ENCODE results near the gene SEMA3B.
"Not testable (repeated sequence)": the region's sequence is repeated elsewhere in the genome, so short reads cannot be mapped to it uniquely, and the experiment has no call there.

Gene SEMA3B

DNA sequence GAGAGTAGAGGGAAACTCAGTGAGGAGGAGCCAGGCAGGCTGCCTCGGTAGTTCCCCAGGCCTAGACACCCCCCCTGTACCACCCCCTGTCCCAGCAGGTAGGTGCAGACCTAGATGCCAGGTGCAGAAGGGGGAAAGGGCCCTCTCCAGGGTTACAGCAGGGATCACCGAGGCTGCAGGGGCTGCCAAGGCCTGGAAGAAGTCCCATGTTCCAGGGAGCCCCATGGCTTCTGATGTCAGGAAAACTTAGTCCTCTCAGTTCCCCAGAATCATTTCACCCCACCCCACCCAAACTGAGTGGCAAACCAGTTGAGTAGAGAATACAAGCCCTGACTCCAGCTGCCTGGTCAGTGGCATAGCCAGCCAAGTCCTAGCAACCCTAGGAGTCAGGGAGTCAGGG is 7.4 kb upstream of the SEMA3B start:
- no peaks in the 10 kb centered on the region for H3K27me3 ChIP-seq (ENCODE audit: control insufficient read depth, insufficient read depth, low read length)
- peaks cover 30% of the 10 kb centered on the region for H3K4me1 ChIP-seq (ENCODE audit: control insufficient read depth, low read depth, low read length)
- H3K4me3 ChIP-seq (ENCODE audit: low read length), result no peak overlapping the region
- H3K27ac ChIP-seq (ENCODE audit: low read length), result no peak overlapping the region
- H3K9ac ChIP-seq (ENCODE audit: low read length), result no peak overlapping the region
- H3K36me3 ChIP-seq (ENCODE audit: control insufficient read depth, low read depth, low read length), result peaks cover 17% of the 10 kb centered on the region
- no peaks in the 10 kb centered on the region for H3K9me3 ChIP-seq (ENCODE audit: control insufficient read depth, low read depth, low read length)

- H3K9me3 ChIP-seq (ENCODE audit: control insufficient read depth, low read depth, low read length); H3K27me3 ChIP-seq (ENCODE audit: control insufficient read depth, insufficient read depth, low read length); H3K9ac ChIP-seq (ENCODE audit: low read length); H3K4me3 ChIP-seq (ENCODE audit: low read length); H3K27ac ChIP-seq (ENCODE audit: low read length): not testable (repeated sequence)
- Histone ChIP-seq H3K36me3 (ENCODE audit: control insufficient read depth, low read depth, low read length) (peaks cover 11% of the 10 kb centered on the region), H3K4me1 (ENCODE audit: control insufficient read depth, low read depth, low read length) (peaks cover 36% of the 10 kb centered on the region)
Observed at GRCh38 chr3:50262200-50262599, 6.7 kb upstream of the SEMA3B start.

DNA sequence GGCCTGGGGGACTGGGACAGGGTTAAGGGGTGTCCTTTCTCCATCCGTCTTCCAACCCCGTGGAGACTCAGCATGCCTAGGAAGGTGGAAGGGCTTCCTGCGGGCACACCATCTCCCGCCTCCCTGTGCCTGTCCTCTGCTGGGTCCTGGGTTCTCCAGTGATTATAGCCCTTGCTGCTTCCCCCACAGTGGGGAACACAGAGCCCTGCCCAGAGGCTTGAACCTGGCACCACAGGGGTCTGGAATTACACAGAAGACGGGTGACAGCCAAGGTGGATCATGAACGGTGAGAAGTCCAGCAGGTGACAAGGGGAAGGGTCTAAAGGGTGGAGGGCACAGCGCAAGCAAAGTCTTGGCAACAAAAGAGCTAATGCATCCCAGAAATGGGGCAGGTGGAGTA is 6.2 kb upstream of the SEMA3B start:
- H3K4me1 ChIP-seq (ENCODE audit: control insufficient read depth, low read depth, low read length), result peaks cover 40% of the 10 kb centered on the region
- H3K9me3 ChIP-seq (ENCODE audit: control insufficient read depth, low read depth, low read length), result no peaks in the 10 kb centered on the region
- H3K27me3 ChIP-seq (ENCODE audit: control insufficient read depth, insufficient read depth, low read length), result no peaks in the 10 kb centered on the region
- H3K4me3 ChIP-seq (ENCODE audit: low read length), result no peak overlapping the region
- peaks cover 7% of the 10 kb centered on the region for H3K36me3 ChIP-seq (ENCODE audit: control insufficient read depth, low read depth, low read length)
- H3K9ac ChIP-seq (ENCODE audit: low read length), result no peak overlapping the region
- H3K27ac ChIP-seq (ENCODE audit: low read length), result no peak overlapping the region

GRCh38 chr3:50263478-50264382 is 5.2 kb upstream of the SEMA3B start:
- Histone ChIP-seq H3K9ac (ENCODE audit: low read length) (peak overlapping the region; percentile 11), H3K27ac (ENCODE audit: low read length) (no peak overlapping the region)

GRCh38 chr3:50264383-50264963 is 4.5 kb upstream of the SEMA3B start:
- Histone ChIP-seq H3K27me3 (ENCODE audit: control insufficient read depth, insufficient read depth, low read length) (no peaks in the 10 kb centered on the region), H3K27ac (ENCODE audit: low read length) (peak overlapping the region; percentile 30), H3K36me3 (ENCODE audit: control insufficient read depth, low read depth, low read length) (no peaks in the 10 kb centered on the region), H3K9ac (ENCODE audit: low read length) (peak overlapping the region; percentile 11), H3K4me1 (ENCODE audit: control insufficient read depth, low read depth, low read length) (peaks cover 46% of the 10 kb centered on the region), H3K4me3 (ENCODE audit: low read length) (peak overlapping the region; percentile 26), H3K9me3 (ENCODE audit: control insufficient read depth, low read depth, low read length) (no peaks in the 10 kb centered on the region)

More at GRCh38 chr3:50263478-50264382, 5.2 kb upstream of the SEMA3B start:
- H3K4me3 ChIP-seq (ENCODE audit: low read length), result no peak overlapping the region
- H3K4me1 ChIP-seq (ENCODE audit: control insufficient read depth, low read depth, low read length), result peaks cover 46% of the 10 kb centered on the region
- H3K9me3 ChIP-seq (ENCODE audit: control insufficient read depth, low read depth, low read length), result no peaks in the 10 kb centered on the region
- H3K36me3 ChIP-seq (ENCODE audit: control insufficient read depth, low read depth, low read length), result no peaks in the 10 kb centered on the region
- H3K27me3 ChIP-seq (ENCODE audit: control insufficient read depth, insufficient read depth, low read length), result no peaks in the 10 kb centered on the region

DNA sequence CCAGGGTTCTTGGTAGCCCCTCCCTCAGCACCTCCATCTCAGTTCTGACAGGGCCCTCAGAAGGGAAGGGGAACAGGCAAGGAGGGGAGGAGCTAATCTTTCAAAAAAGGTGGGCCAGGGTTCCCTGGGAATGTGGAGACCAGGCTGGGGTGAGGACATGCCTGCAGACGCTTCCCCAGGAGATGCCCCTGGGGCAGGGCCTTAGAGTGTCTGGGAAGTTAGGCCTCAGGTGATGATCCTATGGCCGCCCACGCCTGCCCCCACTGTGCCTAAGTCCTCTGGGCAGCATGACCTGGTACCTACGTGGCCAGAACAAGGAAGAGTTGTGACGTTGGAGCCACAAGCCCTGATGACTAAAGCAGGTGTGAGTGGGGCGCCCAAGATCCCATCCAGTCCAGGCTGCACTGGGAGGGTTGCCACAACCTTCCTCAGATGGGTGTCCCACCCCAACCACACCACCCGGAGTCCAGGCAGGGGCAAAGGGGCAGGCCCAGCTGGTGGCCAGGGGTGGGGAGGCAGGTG is 3.9 kb upstream of the SEMA3B start:
- no peak overlapping the region for H3K9ac ChIP-seq (ENCODE audit: low read length)
- no peak overlapping the region for H3K4me3 ChIP-seq (ENCODE audit: low read length)
- peaks cover 46% of the 10 kb centered on the region for H3K4me1 ChIP-seq (ENCODE audit: control insufficient read depth, low read depth, low read length)
- H3K27ac ChIP-seq (ENCODE audit: low read length), result peak overlapping the region; percentile 21
- no peaks in the 10 kb centered on the region for H3K27me3 ChIP-seq (ENCODE audit: control insufficient read depth, insufficient read depth, low read length)
- H3K36me3 ChIP-seq (ENCODE audit: control insufficient read depth, low read depth, low read length), result no peaks in the 10 kb centered on the region
- no peaks in the 10 kb centered on the region for H3K9me3 ChIP-seq (ENCODE audit: control insufficient read depth, low read depth, low read length)

DNA sequence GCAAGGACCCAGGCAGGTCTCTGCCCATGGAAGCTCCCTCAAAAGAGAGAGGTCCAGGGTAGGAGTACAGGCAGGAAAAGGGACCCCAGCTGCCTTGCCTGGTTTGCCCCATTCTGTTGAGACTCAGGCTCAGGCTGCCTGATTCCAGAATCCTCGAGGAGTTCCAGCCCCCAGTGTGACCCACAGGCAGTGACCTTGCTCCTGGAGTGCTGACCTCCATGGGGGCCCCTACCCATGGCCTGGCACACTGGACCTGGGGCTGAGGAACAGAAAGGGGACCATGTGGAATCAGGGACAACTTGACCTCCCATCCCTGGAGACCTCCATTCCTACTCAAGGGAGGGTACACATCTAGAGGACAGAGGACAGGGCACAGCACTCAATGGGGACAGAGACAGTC is 3.4 kb upstream of the SEMA3B start:
- H3K27ac ChIP-seq (ENCODE audit: low read length), result no peak overlapping the region
- H3K4me1 ChIP-seq (ENCODE audit: control insufficient read depth, low read depth, low read length), result peaks cover 43% of the 10 kb centered on the region
- H3K9me3 ChIP-seq (ENCODE audit: control insufficient read depth, low read depth, low read length), result no peaks in the 10 kb centered on the region
- no peaks in the 10 kb centered on the region for H3K36me3 ChIP-seq (ENCODE audit: control insufficient read depth, low read depth, low read length)
- no peak overlapping the region for H3K9ac ChIP-seq (ENCODE audit: low read length)
- H3K27me3 ChIP-seq (ENCODE audit: control insufficient read depth, insufficient read depth, low read length), result no peaks in the 10 kb centered on the region
- no peak overlapping the region for H3K4me3 ChIP-seq (ENCODE audit: low read length)

DNA sequence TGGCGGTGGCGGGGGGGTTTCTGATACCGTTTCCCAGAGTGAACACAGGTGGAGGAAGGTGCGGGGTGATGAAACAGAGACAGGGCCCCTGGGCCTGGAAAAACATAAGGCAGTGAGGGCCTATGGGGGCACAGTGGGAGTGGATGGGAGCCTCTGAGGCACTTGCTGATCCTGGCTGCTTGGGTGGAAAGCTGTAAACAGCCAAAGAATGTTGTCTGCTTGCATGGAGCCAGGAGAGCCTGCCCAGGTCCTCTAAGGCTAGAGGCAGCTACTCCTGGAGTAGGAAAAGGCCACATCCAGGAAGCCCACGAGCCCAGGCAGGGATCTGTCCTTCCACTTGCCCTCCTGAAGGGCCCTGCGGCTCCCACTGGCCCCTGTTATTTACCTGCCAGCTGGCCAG is 2.9 kb upstream of the SEMA3B start:
- Histone ChIP-seq H3K9ac (ENCODE audit: low read length) (no peak overlapping the region), H3K9me3 (ENCODE audit: control insufficient read depth, low read depth, low read length) (no peaks in the 10 kb centered on the region), H3K27ac (ENCODE audit: low read length) (no peak overlapping the region), H3K4me1 (ENCODE audit: control insufficient read depth, low read depth, low read length) (peaks cover 39% of the 10 kb centered on the region), H3K27me3 (ENCODE audit: control insufficient read depth, insufficient read depth, low read length) (no peaks in the 10 kb centered on the region), H3K36me3 (ENCODE audit: control insufficient read depth, low read depth, low read length) (no peaks in the 10 kb centered on the region), H3K4me3 (ENCODE audit: low read length) (no peak overlapping the region)

- Histone ChIP-seq H3K27ac (ENCODE audit: low read length) (no peak overlapping the region), H3K9ac (ENCODE audit: low read length) (no peak overlapping the region), H3K9me3 (ENCODE audit: control insufficient read depth, low read depth, low read length) (no peaks in the 10 kb centered on the region), H3K4me1 (ENCODE audit: control insufficient read depth, low read depth, low read length) (peaks cover 33% of the 10 kb centered on the region), H3K36me3 (ENCODE audit: control insufficient read depth, low read depth, low read length) (no peaks in the 10 kb centered on the region), H3K27me3 (ENCODE audit: control insufficient read depth, insufficient read depth, low read length) (no peaks in the 10 kb centered on the region), H3K4me3 (ENCODE audit: low read length) (no peak overlapping the region)
Observed at GRCh38 chr3:50266836-50267235, 2.1 kb upstream of the SEMA3B start.

- Histone ChIP-seq H3K9me3 (ENCODE audit: control insufficient read depth, low read depth, low read length) (no peaks in the 10 kb centered on the region), H3K27me3 (ENCODE audit: control insufficient read depth, insufficient read depth, low read length) (no peaks in the 10 kb centered on the region), H3K27ac (ENCODE audit: low read length) (no peak overlapping the region), H3K36me3 (ENCODE audit: control insufficient read depth, low read depth, low read length) (no peaks in the 10 kb centered on the region), H3K4me1 (ENCODE audit: control insufficient read depth, low read depth, low read length) (peaks cover 33% of the 10 kb centered on the region), H3K4me3 (ENCODE audit: low read length) (no peak overlapping the region), H3K9ac (ENCODE audit: low read length) (no peak overlapping the region)
Observed at GRCh38 chr3:50267280-50267913, 1.6 kb upstream of the SEMA3B start.

- H3K9me3 ChIP-seq (ENCODE audit: control insufficient read depth, low read depth, low read length), result no peaks in the 10 kb centered on the region
- no peak overlapping the region for H3K27ac ChIP-seq (ENCODE audit: low read length)
- H3K36me3 ChIP-seq (ENCODE audit: control insufficient read depth, low read depth, low read length), result no peaks in the 10 kb centered on the region
- no peak overlapping the region for H3K9ac ChIP-seq (ENCODE audit: low read length)
- H3K4me3 ChIP-seq (ENCODE audit: low read length), result no peak overlapping the region
- peaks cover 33% of the 10 kb centered on the region for H3K4me1 ChIP-seq (ENCODE audit: control insufficient read depth, low read depth, low read length)
- H3K27me3 ChIP-seq (ENCODE audit: control insufficient read depth, insufficient read depth, low read length), result peaks cover 5% of the 10 kb centered on the region
Observed at GRCh38 chr3:50268276-50268675, 671 bp upstream of the SEMA3B start.

Data from iPS-18a (cell line).